HEK293 (cell line): ENCODE data around the gene SBK2.
A peak's percentile ranks its signal among the peaks of the same experiment; 100 is the strongest.

Experiments
- CTCF ChIA-PET: fragments of 350-600 bp; formaldehyde crosslinking; extraction: SDS; loops from one replicate; lab custom pipeline; 2021; ENCODE audit warnings: antibody characterized with exemption; lab: Yijun Ruan, JAX
- POLR2A ChIA-PET: fragments of 300-600 bp; formaldehyde crosslinking; extraction: SDS; loops from one replicate; lab custom pipeline; 2020; ENCODE audit warnings: antibody characterized with exemption, inconsistent platforms; lab: Yijun Ruan, JAX
- H3K27ac ChIP-seq: fragments of 200-500 bp; sonication (Bioruptor generic); 2 replicates; pipeline ENCODE4 v1.5.1; 2014; ENCODE audit warnings: low read depth, low read length, control low read depth, inconsistent platforms; ENCODE audit errors: extremely low read depth
- H3K36me3 ChIP-seq, 2 experiments: fragments of 200-500 bp in 1 of 2; sonication (Bioruptor generic) in 1 of 2; 1 replicate in 1 of 2; 2 replicates in 1 of 2; pipeline ENCODE4 v1.5.1; 2014 to 2017; ENCODE audit warnings: inconsistent platforms in 2 of 2, low read length in 2 of 2; ENCODE audit not compliant: control insufficient read depth in 2 of 2, insufficient read depth in 1 of 2
- H3K4me1 ChIP-seq: fragments of 200-500 bp; sonication (Bioruptor generic); 2 replicates; pipeline ENCODE4 v1.5.1; 2014; ENCODE audit warnings: mild to moderate bottlenecking, low read length, inconsistent platforms; ENCODE audit not compliant: control insufficient read depth, insufficient read depth
- H3K4me3 ChIP-seq: 2 replicates; pipeline ENCODE4 v1.5.1; 2011; ENCODE audit warnings: low read depth, mild to moderate bottlenecking, control low read depth, low read length, moderate library complexity
- H3K9me3 ChIP-seq: fragments of 200-500 bp; sonication (Bioruptor generic); 2 replicates; pipeline ENCODE4 v1.5.1; 2014; ENCODE audit warnings: low read depth, low read length, inconsistent platforms; ENCODE audit not compliant: control insufficient read depth, insufficient read depth
- BCL11B ChIP-seq: fragments of 450-650 bp; formaldehyde crosslinking; IDR thresholded peaks from 2 replicates; pipeline ENCODE4 v1.5.1; 2016; ENCODE audit warnings: low read depth, missing biosample characterization, missing genetic modification characterization
- ELK4 ChIP-seq: IDR thresholded peaks from 2 replicates; pipeline ENCODE4 v1.6.1; 2011; ENCODE audit warnings: mild to moderate bottlenecking, low read depth, low read length, borderline replicate concordance
- HOXD13 ChIP-seq: sonication (generic); formaldehyde crosslinking; IDR thresholded peaks from 2 replicates; pipeline ENCODE4 v1.8.0; 2022; ENCODE audit warnings: missing genetic modification reagents, borderline replicate concordance
- MZF1 ChIP-seq: fragments of 450-650 bp; formaldehyde crosslinking; IDR thresholded peaks from 2 replicates; pipeline ENCODE4 v1.5.1; 2017; ENCODE audit warnings: missing biosample characterization, missing genetic modification characterization, borderline replicate concordance
- OVOL3 ChIP-seq: fragments of 450-650 bp; formaldehyde crosslinking; IDR thresholded peaks from 2 replicates; pipeline ENCODE4 v1.5.1; 2016; ENCODE audit warnings: missing biosample characterization, missing genetic modification characterization
- REPIN1 ChIP-seq: fragments of 450-650 bp; formaldehyde crosslinking; IDR thresholded peaks from 2 replicates; pipeline ENCODE4 v1.5.1; 2017; ENCODE audit warnings: missing biosample characterization, missing genetic modification characterization, low read depth
- REST ChIP-seq: fragments of 450-650 bp; formaldehyde crosslinking; IDR thresholded peaks from 2 replicates; pipeline ENCODE4 v1.5.1; 2016; ENCODE audit warnings: missing biosample characterization, missing genetic modification characterization
- SP2 ChIP-seq: fragments of 450-650 bp; formaldehyde crosslinking; IDR thresholded peaks from 2 replicates; pipeline ENCODE4 v1.5.1; 2016; ENCODE audit warnings: missing biosample characterization, missing genetic modification characterization
- ZEB2 ChIP-seq: fragments of 450-650 bp; formaldehyde crosslinking; IDR thresholded peaks from 2 replicates; pipeline ENCODE4 v1.5.1; 2016; ENCODE audit warnings: missing biosample characterization, missing genetic modification characterization
- ZNF132 ChIP-seq: fragments of 450-650 bp; formaldehyde crosslinking; IDR thresholded peaks from 2 replicates; pipeline ENCODE4 v1.5.1; 2017; ENCODE audit warnings: missing biosample characterization, missing genetic modification characterization, borderline replicate concordance
- ZNF138 ChIP-seq: fragments of 450-650 bp; formaldehyde crosslinking; IDR thresholded peaks from 2 replicates; pipeline ENCODE4 v1.5.1; 2016; ENCODE audit warnings: missing biosample characterization, missing genetic modification characterization, borderline replicate concordance
- ZNF335 ChIP-seq: fragments of 450-650 bp; formaldehyde crosslinking; conservative IDR thresholded peaks from 2 replicates; pipeline ENCODE4 v1.5.1; 2016; ENCODE audit warnings: missing biosample characterization, missing genetic modification characterization
- ZNF37A ChIP-seq: fragments of 450-650 bp; IDR thresholded peaks from 2 replicates; pipeline ENCODE4 v1.5.1; 2018; ENCODE audit warnings: missing biosample characterization, missing genetic modification characterization
- ZNF529 ChIP-seq: fragments of 450-650 bp; formaldehyde crosslinking; IDR thresholded peaks from 2 replicates; pipeline ENCODE4 v1.5.1; 2017; ENCODE audit warnings: missing genetic modification characterization, missing biosample characterization; ENCODE audit not compliant: insufficient replicate concordance
- ZNF600 ChIP-seq: fragments of 450-650 bp; formaldehyde crosslinking; IDR thresholded peaks from 2 replicates; pipeline ENCODE4 v1.5.1; 2016; ENCODE audit warnings: missing biosample characterization, missing genetic modification characterization
- ZSCAN5A ChIP-seq: fragments of 450-650 bp; formaldehyde crosslinking; IDR thresholded peaks from 2 replicates; pipeline ENCODE4 v1.5.1; 2016; ENCODE audit warnings: missing biosample characterization, missing genetic modification characterization
- TF ChIP-seq, protein P1 (sequence below): fragments of 450-650 bp; formaldehyde crosslinking; IDR thresholded peaks from 2 replicates; pipeline ENCODE4 v1.5.1; 2016; ENCODE audit warnings: missing biosample characterization, missing genetic modification characterization, borderline replicate concordance
- TF ChIP-seq, protein P2 (sequence below): fragments of 450-650 bp; formaldehyde crosslinking; IDR thresholded peaks from 2 replicates; pipeline ENCODE4 v1.5.1; 2016; ENCODE audit warnings: missing biosample characterization, missing genetic modification characterization, borderline replicate concordance

The SBK2 gene

DNA sequence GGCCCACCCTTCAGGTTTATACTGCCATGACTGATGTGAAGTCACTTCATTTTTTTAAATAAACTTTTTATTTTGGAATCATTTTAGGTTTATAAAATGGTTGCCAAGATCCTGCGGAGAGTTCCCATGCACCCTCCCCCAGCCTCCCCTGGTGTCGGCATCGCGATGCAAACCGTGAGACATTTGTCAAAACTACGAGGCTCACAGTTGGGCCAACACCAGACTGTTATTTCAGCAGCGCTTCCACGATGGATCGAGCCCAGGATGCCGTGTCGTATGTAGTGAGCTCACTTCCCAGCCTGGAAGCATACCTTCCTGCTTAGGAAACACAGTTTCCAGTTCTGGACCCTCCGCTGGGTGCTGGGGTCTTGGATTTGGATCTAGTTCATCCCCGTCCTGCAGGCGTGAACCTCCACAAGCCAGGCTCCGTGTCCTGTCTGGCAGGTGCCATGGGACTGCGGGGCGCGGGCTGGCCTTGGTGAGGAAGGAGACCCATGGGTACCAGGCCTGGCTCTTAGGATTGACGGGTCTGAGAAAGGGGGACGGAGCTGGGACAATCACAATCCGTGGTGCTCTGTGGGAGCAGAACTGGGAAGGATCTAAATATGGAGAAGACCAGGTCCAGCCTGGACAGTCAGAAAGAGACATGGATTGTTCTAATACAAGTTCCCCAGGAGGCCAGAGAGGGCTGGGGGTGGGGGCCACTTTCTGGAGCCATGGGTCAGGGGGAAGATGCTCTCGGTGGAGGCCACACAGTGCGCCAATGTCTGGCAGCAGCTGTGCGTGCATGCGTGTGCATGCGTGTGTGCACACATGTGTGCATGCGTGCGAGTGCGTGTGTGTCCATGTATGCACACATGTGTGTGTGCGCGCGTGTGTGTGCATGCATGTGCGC, 2.4 kb upstream of the SBK2 start:
- Histone ChIP-seq H3K4me3 (no peak overlapping the region), H3K4me1 (no peaks in the 10 kb centered on the region), H3K9me3 (no peaks in the 10 kb centered on the region), H3K36me3 (no peaks in the 10 kb centered on the region), H3K27ac (no peak overlapping the region)
- TF ChIP-seq ZNF600 (tag by site-specific recombination) = 0 out of 2 replicates have a peak, but pooled peaks have one; percentile 17
- TF ChIP-seq, protein P1, sequence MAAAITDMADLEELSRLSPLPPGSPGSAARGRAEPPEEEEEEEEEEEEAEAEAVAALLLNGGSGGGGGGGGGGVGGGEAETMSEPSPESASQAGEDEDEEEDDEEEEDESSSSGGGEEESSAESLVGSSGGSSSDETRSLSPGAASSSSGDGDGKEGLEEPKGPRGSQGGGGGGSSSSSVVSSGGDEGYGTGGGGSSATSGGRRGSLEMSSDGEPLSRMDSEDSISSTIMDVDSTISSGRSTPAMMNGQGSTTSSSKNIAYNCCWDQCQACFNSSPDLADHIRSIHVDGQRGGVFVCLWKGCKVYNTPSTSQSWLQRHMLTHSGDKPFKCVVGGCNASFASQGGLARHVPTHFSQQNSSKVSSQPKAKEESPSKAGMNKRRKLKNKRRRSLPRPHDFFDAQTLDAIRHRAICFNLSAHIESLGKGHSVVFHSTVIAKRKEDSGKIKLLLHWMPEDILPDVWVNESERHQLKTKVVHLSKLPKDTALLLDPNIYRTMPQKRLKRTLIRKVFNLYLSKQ (tag by site-specific recombination) = no peak
- CTCF ChIA-PET = no interaction called here
- POLR2A ChIA-PET = interaction anchor here (1.2 kb wide), 1 partner anchor 10 kb away, joined by 3 read pairs; no protein-coding TSS in a partner anchor

- H3K4me3 ChIP-seq = no peak overlapping the region
- peak; percentile 51 for TF ChIP-seq ZNF335
- no peak for TF ChIP-seq BCL11B (tag by site-specific recombination)
- POLR2A ChIA-PET = interaction anchor here (0.7 kb wide), 1 partner anchor 306 kb away, joined by 11 read pairs; no protein-coding TSS in a partner anchor
- H3K27ac ChIP-seq = no peak overlapping the region
- CTCF ChIA-PET = no interaction called here
- no peaks in the 10 kb centered on the region for H3K4me1 ChIP-seq
- no peaks in the 10 kb centered on the region for H3K9me3 ChIP-seq
- H3K36me3 ChIP-seq = no peaks in the 10 kb centered on the region
These were observed 1.2 kb upstream of the SBK2 start for GRCh38 chr19:55538132-55538531.

GRCh38 chr19:55537741-55538111, 793 bp upstream of the SBK2 start:
- Histone ChIP-seq H3K27ac (no peak overlapping the region), H3K4me3 (no peak overlapping the region), H3K9me3 (no peaks in the 10 kb centered on the region), H3K36me3 (no peaks in the 10 kb centered on the region), H3K4me1 (no peaks in the 10 kb centered on the region)
- POLR2A ChIA-PET = no interaction called here
- CTCF ChIA-PET = interaction anchor here (0.6 to 1.2 kb wide), 2 partner anchors 69 kb away, joined by 7 read pairs; partner anchors contain the start of gene ZNF865
- TF ChIP-seq ZNF600 (tag by site-specific recombination) = peak; percentile 75
- no peak for TF ChIP-seq MZF1 (tag by site-specific recombination)
- no peak for TF ChIP-seq ZSCAN5A
- no peak for TF ChIP-seq ZNF132 (tag by site-specific recombination)
- TF ChIP-seq ZNF529 (tag by site-specific recombination) = no peak
- TF ChIP-seq ELK4 = no peak
- no peak for TF ChIP-seq REST (tag by site-specific recombination)
- TF ChIP-seq, protein P2, sequence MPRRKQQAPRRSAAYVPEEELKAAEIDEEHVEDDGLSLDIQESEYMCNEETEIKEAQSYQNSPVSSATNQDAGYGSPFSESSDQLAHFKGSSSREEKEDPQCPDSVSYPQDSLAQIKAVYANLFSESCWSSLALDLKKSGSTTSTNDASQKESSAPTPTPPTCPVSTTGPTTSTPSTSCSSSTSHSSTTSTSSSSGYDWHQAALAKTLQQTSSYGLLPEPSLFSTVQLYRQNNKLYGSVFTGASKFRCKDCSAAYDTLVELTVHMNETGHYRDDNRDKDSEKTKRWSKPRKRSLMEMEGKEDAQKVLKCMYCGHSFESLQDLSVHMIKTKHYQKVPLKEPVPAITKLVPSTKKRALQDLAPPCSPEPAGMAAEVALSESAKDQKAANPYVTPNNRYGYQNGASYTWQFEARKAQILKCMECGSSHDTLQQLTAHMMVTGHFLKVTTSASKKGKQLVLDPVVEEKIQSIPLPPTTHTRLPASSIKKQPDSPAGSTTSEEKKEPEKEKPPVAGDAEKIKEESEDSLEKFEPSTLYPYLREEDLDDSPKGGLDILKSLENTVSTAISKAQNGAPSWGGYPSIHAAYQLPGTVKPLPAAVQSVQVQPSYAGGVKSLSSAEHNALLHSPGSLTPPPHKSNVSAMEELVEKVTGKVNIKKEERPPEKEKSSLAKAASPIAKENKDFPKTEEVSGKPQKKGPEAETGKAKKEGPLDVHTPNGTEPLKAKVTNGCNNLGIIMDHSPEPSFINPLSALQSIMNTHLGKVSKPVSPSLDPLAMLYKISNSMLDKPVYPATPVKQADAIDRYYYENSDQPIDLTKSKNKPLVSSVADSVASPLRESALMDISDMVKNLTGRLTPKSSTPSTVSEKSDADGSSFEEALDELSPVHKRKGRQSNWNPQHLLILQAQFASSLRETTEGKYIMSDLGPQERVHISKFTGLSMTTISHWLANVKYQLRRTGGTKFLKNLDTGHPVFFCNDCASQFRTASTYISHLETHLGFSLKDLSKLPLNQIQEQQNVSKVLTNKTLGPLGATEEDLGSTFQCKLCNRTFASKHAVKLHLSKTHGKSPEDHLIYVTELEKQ (tag by site-specific recombination) = no peak
- TF ChIP-seq OVOL3 (tag by site-specific recombination) = no peak
- TF ChIP-seq ZNF138 = no peak
- no peak for TF ChIP-seq HOXD13
- TF ChIP-seq SP2 (tag by site-specific recombination) = no peak
- TF ChIP-seq ZNF37A (tag by site-specific recombination) = no peak
- no peak for TF ChIP-seq REPIN1
- no peak for TF ChIP-seq ZEB2 (tag by site-specific recombination)
